Measurements from ENCODE around the gene HERC3. TPM values are rescaled to one million over a fixed set of nuclear protein-coding genes. Genes with fewer than 3 reads are reported as not detected.

Gene HERC3
- polyA plus RNA-seq, 3 donors: 30.5 to 36.9 (median 36.7) TPM

DNA sequence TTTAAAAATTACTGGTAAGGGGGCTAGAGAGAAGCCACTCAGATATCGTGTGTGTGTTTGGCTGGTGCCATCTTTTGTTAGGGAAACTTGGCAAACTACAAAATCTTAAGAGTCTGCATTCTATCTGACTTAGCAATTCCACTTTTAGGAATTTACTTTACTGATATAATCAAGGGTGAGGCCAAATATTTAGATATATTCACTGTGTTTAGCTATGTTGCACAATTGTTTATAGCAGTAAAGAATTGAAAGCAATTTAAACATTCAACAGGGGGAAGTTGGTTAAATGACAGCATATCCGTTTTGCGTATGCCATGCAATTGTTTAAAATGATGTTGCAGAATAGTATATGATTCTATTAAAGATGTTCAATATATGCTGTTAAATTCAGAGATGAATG, 6.4 kb upstream of the HERC3 start:
- no peak overlapping the region for H3K27ac Mint-ChIP-seq
- no peaks in the 10 kb centered on the region for H3K27me3 ChIP-seq (ENCODE audit: control insufficient read depth in 2 of 2, insufficient read depth in 2 of 2, low read length in 2 of 2)

GRCh38 chr4:88587306-88587705, 5.0 kb upstream of the HERC3 start:
- no peaks in the 10 kb centered on the region for H3K36me3 Mint-ChIP-seq
- WGBS (ENCODE audit: insufficient coverage): no CpG with 5 or more reads among the region's 1 CpG
- Histone ChIP-seq H4K20me1 (ENCODE audit: insufficient read depth, low read length) (no peaks in the 10 kb centered on the region), H3K27ac (ENCODE audit: low read depth in 1 of 2, low read length in 2 of 2) (no peak overlapping the region), H3K9me3 (replicated peaks in 1 of 2; ENCODE audit: control insufficient read depth in 1 of 2, insufficient read depth in 1 of 2, low read length in 2 of 2) (no peaks in the 10 kb centered on the region), H3K4me3 (replicated peaks in 1 of 3; ENCODE audit: low read depth in 2 of 3, low read length in 3 of 3) (no peak overlapping the region), H3K79me2 (ENCODE audit: insufficient read depth, low read length) (peaks cover under 1% of the 10 kb centered on the region), H3K4me1 (ENCODE audit: control insufficient read depth in 1 of 2, insufficient read depth in 2 of 2, low read length in 2 of 2) (peaks cover 10 to 11% of the 10 kb centered on the region in 2 donors), H2AFZ (ENCODE audit: insufficient read depth, low read depth, low read length, poor library complexity, severe bottlenecking) (no peak overlapping the region), H3K36me3 (replicated peaks in 1 of 2; ENCODE audit: control insufficient read depth in 1 of 2, insufficient read depth in 2 of 2, low read length in 2 of 2) (no peaks in the 10 kb centered on the region), H3K4me2 (replicated peaks; ENCODE audit: extremely low read depth, low read length, poor library complexity, severe bottlenecking) (no peak overlapping the region), H3K9ac (ENCODE audit: insufficient read depth, low read length, poor library complexity, severe bottlenecking) (no peak overlapping the region), H3K27me3 (ENCODE audit: control insufficient read depth in 2 of 2, insufficient read depth in 2 of 2, low read length in 2 of 2) (no peaks in the 10 kb centered on the region)
- intact Hi-C loops (cut with micrococcal nuclease): no loop called here
- no peak overlapping the region for H3K27ac Mint-ChIP-seq
- peaks cover 3 to 8% (median 6%) of the 10 kb centered on the region in 3 donors for H3K27me3 Mint-ChIP-seq (ENCODE audit: low read depth in 3 of 3)
- H3K4me1 Mint-ChIP-seq: peaks cover 16% of the 10 kb centered on the region
- no peak for DNase-seq
- H3K4me3 Mint-ChIP-seq: no peak overlapping the region
- TF ChIP-seq CTCF (IDR thresholded peaks at IDR 0.05): no peak
- peaks cover 0 to 4% (median 3%) of the 10 kb centered on the region in 7 donors for H3K9me3 Mint-ChIP-seq

More for the DNA sequence above, 6.4 kb upstream of the HERC3 start:
- H3K9ac ChIP-seq (ENCODE audit: insufficient read depth, low read length, poor library complexity, severe bottlenecking): no peak overlapping the region
- no CpG with 5 or more reads among the region's 3 CpGs for WGBS (ENCODE audit: insufficient coverage)
- peaks cover 0 to 6% (median 3%) of the 10 kb centered on the region in 7 donors for H3K9me3 Mint-ChIP-seq
- H3K4me2 ChIP-seq (replicated peaks; ENCODE audit: extremely low read depth, low read length, poor library complexity, severe bottlenecking): no peak overlapping the region
- no peaks in the 10 kb centered on the region for H4K20me1 ChIP-seq (ENCODE audit: insufficient read depth, low read length)
- no peak overlapping the region for H2AFZ ChIP-seq (ENCODE audit: insufficient read depth, low read depth, low read length, poor library complexity, severe bottlenecking)
- no peaks in the 10 kb centered on the region for H3K36me3 ChIP-seq (replicated peaks in 1 of 2; ENCODE audit: control insufficient read depth in 1 of 2, insufficient read depth in 2 of 2, low read length in 2 of 2)
- no peaks in the 10 kb centered on the region for H3K36me3 Mint-ChIP-seq
- H3K27me3 Mint-ChIP-seq (ENCODE audit: low read depth in 3 of 3): peaks cover under 1 to 6% (median 6%) of the 10 kb centered on the region in 3 donors
- H3K4me3 ChIP-seq (replicated peaks in 1 of 3; ENCODE audit: low read depth in 2 of 3, low read length in 3 of 3): no peak overlapping the region
- no peak overlapping the region for H3K27ac ChIP-seq (ENCODE audit: low read depth in 1 of 2, low read length in 2 of 2)
- TF ChIP-seq CTCF (IDR thresholded peaks at IDR 0.05): no peak
- intact Hi-C loops (cut with micrococcal nuclease): no loop called here
- H3K79me2 ChIP-seq (ENCODE audit: insufficient read depth, low read length): no peaks in the 10 kb centered on the region
- no peaks in the 10 kb centered on the region for H3K9me3 ChIP-seq (replicated peaks in 1 of 2; ENCODE audit: control insufficient read depth in 1 of 2, insufficient read depth in 1 of 2, low read length in 2 of 2)
- H3K4me1 ChIP-seq (ENCODE audit: control insufficient read depth in 1 of 2, insufficient read depth in 2 of 2, low read length in 2 of 2): peaks cover 0 to under 1% of the 10 kb centered on the region in 2 donors
- DNase-seq: peak in 1 of 3 donors; percentile 17
- no peak overlapping the region for H3K4me3 Mint-ChIP-seq
- H3K4me1 Mint-ChIP-seq: peaks cover 7% of the 10 kb centered on the region
